Epidermal melanocyte (primary cell): ENCODE measurements around the gene LDLRAD4.

Experiments
- DNase-seq: peaks from one replicate; pipeline ENCODE4 v3.0.0; 2011; ENCODE audit warnings: low spot score; ENCODE audit not compliant: insufficient read length

The LDLRAD4 gene

GRCh38 chr18:13444430-13445240 lies 226.1 kb downstream of the LDLRAD4 start:
- DNase-seq, result no peak

- no peak for DNase-seq
Measured at GRCh38 chr18:13445241-13445897, 226.8 kb downstream of the LDLRAD4 start.

DNA sequence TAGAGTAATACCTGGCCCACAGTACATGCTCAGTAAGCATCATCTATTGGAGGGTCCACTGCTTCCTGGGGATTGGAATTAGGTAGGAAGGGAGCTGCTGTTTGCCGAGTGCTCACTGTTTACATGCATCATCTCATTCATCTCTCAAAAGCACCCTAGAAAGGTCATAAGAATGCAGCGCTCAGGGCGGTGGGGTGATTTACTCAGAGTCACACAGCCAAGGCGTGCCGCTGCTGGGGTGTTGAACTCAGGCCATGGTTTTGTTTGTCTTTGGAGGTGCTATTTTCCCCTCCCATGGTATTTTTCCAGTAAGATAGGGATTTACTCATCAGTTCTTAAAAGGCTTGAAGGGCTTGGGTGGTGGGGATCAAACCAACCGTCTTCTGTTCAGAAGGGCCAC lies 227.5 kb downstream of the LDLRAD4 start:
- no peak for DNase-seq

GRCh38 chr18:13446610-13447461 lies 228.3 kb downstream of the LDLRAD4 start:
- DNase-seq, result no peak

DNA sequence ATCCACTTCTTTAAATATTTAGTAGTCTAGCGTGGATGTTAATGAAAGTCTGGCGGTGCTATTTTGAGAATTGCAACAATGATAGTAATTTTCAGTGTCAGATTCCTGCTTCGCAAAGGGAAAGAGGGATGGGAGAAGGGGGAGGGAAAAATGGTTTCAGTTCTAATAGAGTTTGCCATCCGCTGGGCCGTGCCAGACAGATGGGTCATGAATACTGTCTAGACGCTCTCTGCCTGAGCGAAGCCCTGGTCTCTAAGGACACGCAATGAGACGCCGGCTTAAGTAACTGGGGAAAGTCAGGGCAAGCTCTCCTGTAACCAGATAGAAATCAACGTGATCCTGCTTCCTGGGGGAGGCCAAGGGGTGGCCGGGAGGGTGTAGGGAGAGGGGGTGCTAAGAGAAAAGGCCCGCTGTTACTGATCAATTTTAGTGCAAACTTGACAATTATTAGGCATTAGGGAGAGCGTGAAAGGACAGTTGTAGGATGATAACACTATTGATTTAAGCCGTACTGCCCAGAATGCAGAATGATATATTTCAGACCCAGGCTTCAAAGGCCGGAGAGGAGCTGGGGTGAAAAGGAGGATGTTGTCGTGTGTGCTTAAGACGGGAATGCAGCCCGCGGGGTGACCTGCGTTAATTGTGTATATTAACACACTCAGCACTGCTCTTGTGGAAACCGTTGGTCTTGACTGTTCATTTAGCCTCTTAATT lies 229.2 kb downstream of the LDLRAD4 start:
- no peak for DNase-seq

- no peak for DNase-seq
Measured at GRCh38 chr18:13448335-13448795, 229.8 kb downstream of the LDLRAD4 start.

- no peak for DNase-seq
Measured at GRCh38 chr18:13449651-13450050, 231.1 kb downstream of the LDLRAD4 start.

DNA sequence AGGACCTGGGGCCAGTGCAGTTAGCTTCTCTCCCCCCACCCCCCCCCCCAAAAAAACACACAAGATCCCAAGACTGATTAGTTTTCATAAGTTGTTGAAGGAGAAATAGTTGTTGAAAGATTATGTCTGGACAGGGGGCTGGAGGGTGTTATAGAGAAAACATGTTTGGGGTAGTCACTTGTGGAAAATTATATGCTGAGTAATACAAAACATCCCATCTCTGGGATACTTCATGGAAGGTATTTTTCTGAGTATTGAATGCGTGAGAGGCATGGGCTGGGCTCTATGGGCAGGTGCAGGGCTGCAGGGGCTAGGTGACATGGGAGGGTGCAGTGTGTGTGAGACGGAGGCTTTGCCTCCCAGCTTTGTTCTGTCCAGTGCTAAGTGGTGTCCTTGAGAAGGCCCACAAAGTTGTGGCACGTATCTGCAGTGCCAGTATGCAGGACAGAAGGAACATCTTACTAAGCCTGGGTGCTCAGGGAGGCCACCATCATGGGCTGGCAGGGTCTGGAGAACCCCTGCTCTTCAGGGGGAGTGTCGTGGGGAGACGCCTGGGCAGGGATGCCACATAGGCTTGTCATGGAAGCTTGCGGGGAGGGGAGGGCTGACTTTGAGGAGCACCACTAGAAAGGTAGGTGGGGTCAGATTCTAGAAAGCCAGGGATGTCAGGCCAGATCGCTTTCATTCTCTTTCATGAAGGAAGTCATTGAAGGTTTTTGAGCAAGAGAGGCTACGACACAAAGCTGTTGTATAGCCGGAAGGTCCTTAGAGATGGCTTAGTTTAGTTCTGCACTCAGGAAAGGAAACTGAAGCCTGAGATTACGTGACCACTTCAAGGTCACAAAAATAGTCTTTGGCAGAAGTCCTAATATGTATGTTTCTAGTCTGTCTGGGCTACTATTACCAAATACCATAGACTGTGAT lies 232.0 kb downstream of the LDLRAD4 start:
- no peak for DNase-seq

DNA sequence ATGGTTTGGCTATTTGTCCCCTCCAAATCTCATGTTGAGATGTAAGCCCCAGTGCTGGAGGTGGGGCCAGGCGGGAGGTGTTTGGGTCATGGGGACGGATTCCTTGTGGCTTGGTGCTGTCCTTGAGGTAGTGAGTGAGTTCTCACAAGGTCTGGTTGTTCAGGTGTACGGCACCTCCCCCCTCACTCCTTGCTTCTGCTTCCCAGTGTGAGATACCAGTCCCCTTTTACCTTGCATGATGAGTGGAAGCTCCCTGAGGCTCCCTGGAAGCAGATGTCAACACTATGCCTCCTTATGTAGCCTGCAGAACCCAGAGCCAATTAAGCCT lies 232.6 kb downstream of the LDLRAD4 start:
- DNase-seq, result no peak

DNA sequence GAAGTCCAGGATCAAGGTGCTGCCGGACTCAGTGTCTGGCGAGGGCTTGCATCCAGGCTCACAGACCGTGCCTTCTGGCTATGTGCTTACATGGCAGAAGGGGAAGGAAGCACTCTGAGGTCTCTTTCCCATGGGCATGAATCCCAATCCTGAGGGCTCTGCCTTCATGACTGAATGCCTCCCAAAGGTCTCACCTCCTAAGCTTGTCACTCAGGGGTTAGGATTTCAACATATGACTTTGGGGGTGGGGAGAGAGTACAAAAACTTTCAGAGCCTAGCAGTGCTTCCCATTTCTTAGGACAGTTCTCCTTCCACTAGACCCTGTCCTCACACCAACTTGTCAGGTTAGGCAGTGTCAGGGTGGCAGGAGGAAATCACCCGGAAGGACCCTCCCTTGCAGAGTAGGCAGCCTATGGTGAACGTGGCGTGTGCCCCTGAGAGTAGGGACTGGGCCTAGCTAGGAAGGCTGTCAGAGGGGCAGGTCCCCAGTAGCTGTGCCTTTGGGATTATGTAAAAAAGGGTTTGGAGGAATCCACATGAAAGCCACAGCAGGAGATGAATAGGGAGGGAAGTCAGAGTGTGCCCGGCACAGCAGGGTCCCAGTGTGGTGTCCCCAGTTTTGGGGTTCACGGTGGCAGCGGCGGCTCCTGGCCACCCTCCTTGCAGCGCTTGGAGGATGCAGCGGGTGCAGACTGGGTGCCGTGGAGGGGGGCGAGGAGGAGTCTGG lies 233.3 kb downstream of the LDLRAD4 start:
- DNase-seq, result no peak

- DNase-seq, result no peak
Measured at GRCh38 chr18:13452388-13452811, 233.8 kb downstream of the LDLRAD4 start.

GRCh38 chr18:13452871-13453680 lies 234.5 kb downstream of the LDLRAD4 start:
- DNase-seq, result no peak

GRCh38 chr18:13453714-13454113 lies 235.2 kb downstream of the LDLRAD4 start:
- no peak for DNase-seq

DNA sequence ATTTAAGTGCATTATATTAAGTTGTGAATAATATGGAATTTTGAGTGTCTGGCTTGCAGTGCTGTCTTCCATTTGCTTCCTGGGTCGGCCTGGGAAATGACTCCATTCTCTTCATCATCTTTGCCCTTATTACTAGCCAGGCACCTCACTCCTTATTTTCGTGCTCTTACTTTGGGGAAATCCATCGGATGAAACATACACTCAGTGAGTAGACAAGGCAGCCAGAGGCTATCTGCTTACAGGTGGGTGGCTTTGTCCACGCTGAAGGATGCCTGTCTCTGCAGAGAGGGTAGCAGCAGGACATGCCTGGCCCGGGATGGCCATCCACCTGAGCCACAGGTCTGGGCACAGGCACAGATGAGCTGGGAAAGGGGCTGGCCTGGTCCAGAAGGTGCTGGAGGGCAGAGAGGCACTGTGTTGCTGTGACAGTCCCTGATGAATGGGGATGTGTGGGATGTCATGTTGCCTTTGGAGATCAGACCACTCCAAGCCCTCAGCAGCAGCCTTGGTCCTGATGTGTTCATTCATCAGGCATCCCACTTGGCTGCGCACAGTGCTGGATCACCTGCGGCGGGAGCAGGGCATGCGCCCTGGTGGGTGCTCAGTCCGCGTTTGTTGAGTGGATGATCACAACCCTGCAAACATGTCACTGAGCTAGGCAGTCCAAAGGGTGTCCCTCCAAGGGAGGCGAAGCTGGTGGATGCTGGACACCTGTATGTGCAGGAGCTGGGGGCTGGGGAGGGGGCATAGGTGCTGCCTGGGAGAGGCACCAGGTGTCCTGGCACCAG lies 236.0 kb downstream of the LDLRAD4 start:
- no peak for DNase-seq

DNA sequence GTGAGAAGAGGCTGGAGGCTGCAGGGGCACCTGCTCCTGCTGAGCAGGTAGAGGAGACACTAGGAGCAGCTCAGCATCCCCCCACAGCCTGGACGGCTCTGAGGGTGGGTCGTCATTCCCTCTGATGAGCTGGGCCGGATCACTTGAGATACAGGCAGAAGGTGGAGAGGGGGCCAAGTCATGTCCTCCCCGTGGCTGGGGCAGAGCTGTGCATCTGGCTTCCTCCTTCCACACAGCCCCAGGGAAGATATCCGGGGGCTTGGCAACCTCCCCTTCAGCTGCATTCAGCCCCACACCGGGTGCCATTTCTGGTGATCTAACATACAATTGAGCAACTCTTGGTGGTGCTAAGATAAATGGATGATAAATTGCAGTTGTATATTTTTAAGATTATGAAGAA lies 236.9 kb downstream of the LDLRAD4 start:
- no peak for DNase-seq

DNA sequence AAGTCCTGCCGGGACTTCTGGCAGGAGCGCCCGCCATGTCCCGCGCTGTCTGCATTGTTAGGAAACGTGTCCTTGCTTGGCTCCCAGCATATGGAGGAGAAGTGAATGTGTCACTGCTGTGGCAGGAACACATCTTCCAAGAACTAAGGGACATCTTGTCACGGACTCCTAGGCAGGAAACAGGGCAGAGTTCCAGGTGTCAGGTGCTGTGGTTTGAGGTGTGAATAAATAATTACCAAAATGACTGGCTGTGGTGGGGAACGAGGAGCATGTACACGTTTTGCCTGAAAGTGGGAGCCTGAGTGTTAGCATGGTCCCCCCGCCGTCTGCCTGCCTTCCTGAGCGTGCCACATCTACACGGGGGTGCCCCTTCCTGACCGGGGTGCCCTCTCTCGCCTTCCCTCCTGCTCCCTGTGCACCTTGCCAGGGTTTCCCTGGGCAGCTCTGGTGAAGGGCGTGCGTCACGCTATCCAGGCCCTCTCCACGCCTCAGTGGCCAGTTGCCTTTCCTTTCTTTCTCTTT lies 237.5 kb downstream of the LDLRAD4 start:
- DNase-seq, result no peak

DNA sequence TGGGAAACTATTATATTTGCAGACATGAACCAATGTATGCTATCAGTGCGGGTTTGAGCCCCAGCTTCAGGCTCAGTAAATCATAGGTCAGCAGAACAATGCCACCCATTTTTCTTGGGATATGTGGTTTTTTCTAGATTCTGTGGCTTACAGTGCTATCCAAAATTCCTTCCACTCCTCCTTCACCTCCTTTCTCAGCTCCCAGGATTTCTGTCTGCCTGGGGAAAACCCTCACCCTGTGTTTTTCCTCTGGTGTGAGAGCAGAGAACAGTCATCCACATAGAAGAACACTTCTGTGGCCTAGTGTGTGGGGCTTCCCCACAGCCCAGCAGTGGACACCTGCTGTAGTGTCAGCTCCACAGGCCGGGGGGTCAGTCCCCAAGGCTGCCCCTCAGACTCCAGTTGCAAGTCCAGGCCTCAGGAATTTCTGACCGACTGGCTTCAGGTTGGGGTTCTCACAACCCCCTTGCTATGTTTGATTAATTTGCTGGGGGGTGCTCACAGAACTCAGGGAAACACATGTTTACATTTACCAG lies 238.2 kb downstream of the LDLRAD4 start:
- DNase-seq, result no peak
